ENCODE data around the gene MAP2K5.
A peak's percentile ranks its signal among the peaks of the same experiment; 100 is the strongest.

Gene MAP2K5

GRCh38 chr15:67838789-67839332 lies 296.4 kb downstream of the MAP2K5 start:
- DNase-seq (ENCODE audit: low spot score) = peak; percentile 62

GRCh38 chr15:67839499-67839928 lies 297.0 kb downstream of the MAP2K5 start:
- peak; percentile 35 for DNase-seq (ENCODE audit: low spot score)

GRCh38 chr15:67839929-67840748 lies 297.6 kb downstream of the MAP2K5 start, which contains the start of gene RNU6-1:
Gene RNU6-1, minus strand, starts transcription at chr15:67840045.
- peak; percentile 93 for DNase-seq (ENCODE audit: low spot score)

GRCh38 chr15:67840749-67841512 lies 298.4 kb downstream of the MAP2K5 start:
- peak; percentile 70 for DNase-seq (ENCODE audit: low spot score)

- no peak for DNase-seq (ENCODE audit: low spot score)
Observed at GRCh38 chr15:67841513-67841762, 298.9 kb downstream of the MAP2K5 start.

GRCh38 chr15:67843092-67843501 lies 300.6 kb downstream of the MAP2K5 start:
- DNase-seq (ENCODE audit: low spot score) = no peak

- DNase-seq (ENCODE audit: low spot score) = no peak
Observed at GRCh38 chr15:67843571-67844387, 301.3 kb downstream of the MAP2K5 start.

- DNase-seq (ENCODE audit: low spot score) = no peak
Observed at GRCh38 chr15:67845974-67846373, 303.5 kb downstream of the MAP2K5 start.

GRCh38 chr15:67849538-67849937 lies 307.0 kb downstream of the MAP2K5 start:
- no peak for DNase-seq (ENCODE audit: low spot score)

GRCh38 chr15:67850336-67850735 lies 307.8 kb downstream of the MAP2K5 start:
- no peak for DNase-seq (ENCODE audit: low spot score)

- DNase-seq (ENCODE audit: low spot score) = no peak
Observed at GRCh38 chr15:67850994-67851571, 308.6 kb downstream of the MAP2K5 start.

GRCh38 chr15:67852418-67852817 lies 309.9 kb downstream of the MAP2K5 start:
- DNase-seq (ENCODE audit: low spot score) = no peak

- DNase-seq (ENCODE audit: low spot score) = no peak
Observed at GRCh38 chr15:67853454-67853853, 311.0 kb downstream of the MAP2K5 start.

GRCh38 chr15:67854358-67854757 lies 311.9 kb downstream of the MAP2K5 start:
- no peak for DNase-seq (ENCODE audit: low spot score)

- DNase-seq (ENCODE audit: low spot score) = no peak
Observed at GRCh38 chr15:67855842-67856241, 313.3 kb downstream of the MAP2K5 start.

Data from AG08395 (cell line).